ENCODE results near the gene KSR1. TPM values are rescaled to one million over a fixed set of nuclear protein-coding genes. Genes with fewer than 3 reads are reported as not detected.

Gene KSR1
- total and polyA plus RNA-seq, 9 of the 15 experiments (the other 6 are each of a cell fraction or from before 2014, with no cell fraction given), result 1.4 to 51.7 (median 18.4) TPM

DNA sequence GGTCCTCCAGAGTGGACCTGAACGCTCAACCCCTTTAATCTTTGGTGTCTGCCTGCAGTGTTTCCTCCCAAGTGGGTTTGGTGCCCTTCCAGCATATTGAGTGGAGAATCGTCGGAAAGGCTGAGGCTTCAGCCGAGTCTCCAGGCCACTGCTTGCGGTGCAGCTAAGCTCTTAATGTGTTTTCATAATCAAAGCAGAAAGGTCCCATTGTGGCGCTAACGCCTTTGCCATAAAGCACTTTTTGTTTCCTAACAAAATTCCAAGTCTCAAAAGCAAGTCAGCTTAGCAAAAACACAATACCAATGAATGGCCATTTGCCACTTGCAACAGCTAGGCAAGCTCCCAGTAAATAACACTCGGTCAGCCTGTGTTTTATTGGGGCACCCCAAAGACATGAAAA is 57.6 kb downstream of the KSR1 start (continued):
- TF ChIP-seq, protein P1, sequence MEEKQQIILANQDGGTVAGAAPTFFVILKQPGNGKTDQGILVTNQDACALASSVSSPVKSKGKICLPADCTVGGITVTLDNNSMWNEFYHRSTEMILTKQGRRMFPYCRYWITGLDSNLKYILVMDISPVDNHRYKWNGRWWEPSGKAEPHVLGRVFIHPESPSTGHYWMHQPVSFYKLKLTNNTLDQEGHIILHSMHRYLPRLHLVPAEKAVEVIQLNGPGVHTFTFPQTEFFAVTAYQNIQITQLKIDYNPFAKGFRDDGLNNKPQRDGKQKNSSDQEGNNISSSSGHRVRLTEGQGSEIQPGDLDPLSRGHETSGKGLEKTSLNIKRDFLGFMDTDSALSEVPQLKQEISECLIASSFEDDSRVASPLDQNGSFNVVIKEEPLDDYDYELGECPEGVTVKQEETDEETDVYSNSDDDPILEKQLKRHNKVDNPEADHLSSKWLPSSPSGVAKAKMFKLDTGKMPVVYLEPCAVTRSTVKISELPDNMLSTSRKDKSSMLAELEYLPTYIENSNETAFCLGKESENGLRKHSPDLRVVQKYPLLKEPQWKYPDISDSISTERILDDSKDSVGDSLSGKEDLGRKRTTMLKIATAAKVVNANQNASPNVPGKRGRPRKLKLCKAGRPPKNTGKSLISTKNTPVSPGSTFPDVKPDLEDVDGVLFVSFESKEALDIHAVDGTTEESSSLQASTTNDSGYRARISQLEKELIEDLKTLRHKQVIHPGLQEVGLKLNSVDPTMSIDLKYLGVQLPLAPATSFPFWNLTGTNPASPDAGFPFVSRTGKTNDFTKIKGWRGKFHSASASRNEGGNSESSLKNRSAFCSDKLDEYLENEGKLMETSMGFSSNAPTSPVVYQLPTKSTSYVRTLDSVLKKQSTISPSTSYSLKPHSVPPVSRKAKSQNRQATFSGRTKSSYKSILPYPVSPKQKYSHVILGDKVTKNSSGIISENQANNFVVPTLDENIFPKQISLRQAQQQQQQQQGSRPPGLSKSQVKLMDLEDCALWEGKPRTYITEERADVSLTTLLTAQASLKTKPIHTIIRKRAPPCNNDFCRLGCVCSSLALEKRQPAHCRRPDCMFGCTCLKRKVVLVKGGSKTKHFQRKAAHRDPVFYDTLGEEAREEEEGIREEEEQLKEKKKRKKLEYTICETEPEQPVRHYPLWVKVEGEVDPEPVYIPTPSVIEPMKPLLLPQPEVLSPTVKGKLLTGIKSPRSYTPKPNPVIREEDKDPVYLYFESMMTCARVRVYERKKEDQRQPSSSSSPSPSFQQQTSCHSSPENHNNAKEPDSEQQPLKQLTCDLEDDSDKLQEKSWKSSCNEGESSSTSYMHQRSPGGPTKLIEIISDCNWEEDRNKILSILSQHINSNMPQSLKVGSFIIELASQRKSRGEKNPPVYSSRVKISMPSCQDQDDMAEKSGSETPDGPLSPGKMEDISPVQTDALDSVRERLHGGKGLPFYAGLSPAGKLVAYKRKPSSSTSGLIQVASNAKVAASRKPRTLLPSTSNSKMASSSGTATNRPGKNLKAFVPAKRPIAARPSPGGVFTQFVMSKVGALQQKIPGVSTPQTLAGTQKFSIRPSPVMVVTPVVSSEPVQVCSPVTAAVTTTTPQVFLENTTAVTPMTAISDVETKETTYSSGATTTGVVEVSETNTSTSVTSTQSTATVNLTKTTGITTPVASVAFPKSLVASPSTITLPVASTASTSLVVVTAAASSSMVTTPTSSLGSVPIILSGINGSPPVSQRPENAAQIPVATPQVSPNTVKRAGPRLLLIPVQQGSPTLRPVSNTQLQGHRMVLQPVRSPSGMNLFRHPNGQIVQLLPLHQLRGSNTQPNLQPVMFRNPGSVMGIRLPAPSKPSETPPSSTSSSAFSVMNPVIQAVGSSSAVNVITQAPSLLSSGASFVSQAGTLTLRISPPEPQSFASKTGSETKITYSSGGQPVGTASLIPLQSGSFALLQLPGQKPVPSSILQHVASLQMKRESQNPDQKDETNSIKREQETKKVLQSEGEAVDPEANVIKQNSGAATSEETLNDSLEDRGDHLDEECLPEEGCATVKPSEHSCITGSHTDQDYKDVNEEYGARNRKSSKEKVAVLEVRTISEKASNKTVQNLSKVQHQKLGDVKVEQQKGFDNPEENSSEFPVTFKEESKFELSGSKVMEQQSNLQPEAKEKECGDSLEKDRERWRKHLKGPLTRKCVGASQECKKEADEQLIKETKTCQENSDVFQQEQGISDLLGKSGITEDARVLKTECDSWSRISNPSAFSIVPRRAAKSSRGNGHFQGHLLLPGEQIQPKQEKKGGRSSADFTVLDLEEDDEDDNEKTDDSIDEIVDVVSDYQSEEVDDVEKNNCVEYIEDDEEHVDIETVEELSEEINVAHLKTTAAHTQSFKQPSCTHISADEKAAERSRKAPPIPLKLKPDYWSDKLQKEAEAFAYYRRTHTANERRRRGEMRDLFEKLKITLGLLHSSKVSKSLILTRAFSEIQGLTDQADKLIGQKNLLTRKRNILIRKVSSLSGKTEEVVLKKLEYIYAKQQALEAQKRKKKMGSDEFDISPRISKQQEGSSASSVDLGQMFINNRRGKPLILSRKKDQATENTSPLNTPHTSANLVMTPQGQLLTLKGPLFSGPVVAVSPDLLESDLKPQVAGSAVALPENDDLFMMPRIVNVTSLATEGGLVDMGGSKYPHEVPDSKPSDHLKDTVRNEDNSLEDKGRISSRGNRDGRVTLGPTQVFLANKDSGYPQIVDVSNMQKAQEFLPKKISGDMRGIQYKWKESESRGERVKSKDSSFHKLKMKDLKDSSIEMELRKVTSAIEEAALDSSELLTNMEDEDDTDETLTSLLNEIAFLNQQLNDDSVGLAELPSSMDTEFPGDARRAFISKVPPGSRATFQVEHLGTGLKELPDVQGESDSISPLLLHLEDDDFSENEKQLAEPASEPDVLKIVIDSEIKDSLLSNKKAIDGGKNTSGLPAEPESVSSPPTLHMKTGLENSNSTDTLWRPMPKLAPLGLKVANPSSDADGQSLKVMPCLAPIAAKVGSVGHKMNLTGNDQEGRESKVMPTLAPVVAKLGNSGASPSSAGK (IDR thresholded peaks at IDR 0.05), result no peak
- TF ChIP-seq BHLHE40 (IDR thresholded peaks at IDR 0.05; ENCODE audit: low read length) (no peak), CHD4 (IDR thresholded peaks at IDR 0.05; ENCODE audit: insufficient read depth, insufficient replicate concordance, low read depth, low read length, poor library complexity, severe bottlenecking) (no peak), TCF3 (CRISPR knock-in tag; IDR thresholded peaks at IDR 0.05) (no peak), SMARCA5 (IDR thresholded peaks at IDR 0.05) (no peak), YY1 (IDR thresholded peaks at IDR 0.05; ENCODE audit: borderline replicate concordance in 1 of 3, control insufficient read depth in 1 of 3, extremely low read depth in 1 of 3, insufficient read depth in 3 of 3, insufficient read length in 1 of 3, insufficient replicate concordance in 2 of 3, low read depth in 1 of 3, low read length in 2 of 3) (no peak), ZNF639 (CRISPR knock-in tag; conservative IDR thresholded peaks at IDR 0.05 in 1 of 2, IDR thresholded peaks at IDR 0.05 in 1 of 2) (no peak)
